Activated T-cell treated with anti-CD3 and anti-CD28 coated beads, Interleukin-2, amount 50 U/mL, for 72 hours (primary cell): Measurements from ENCODE around the gene GMDS. TPM values are rescaled to one million over a fixed set of nuclear protein-coding genes. Genes with fewer than 3 reads are reported as not detected.
A peak's percentile ranks its signal among the peaks of the same experiment; 100 is the strongest.

Experiments used
- ATAC-seq, 2 donors: fragments of 150-1000 bp; cut with Tn5 transposase; replicated peaks in 1 of 2; 2 replicates each; pipeline ENCODE4 v1.10.0; 2021; ENCODE audit warnings: moderate library complexity in 2 of 2, mild to moderate bottlenecking in 1 of 2
- DNase-seq, 2 donors: peaks; one replicate each; pipeline ENCODE4 v3.0.0; 2021 to 2022; ENCODE audit warnings: mixed read lengths in 1 of 2
- H3K27ac Mint-ChIP-seq: one replicate; pipeline ENCODE4 v1.8.0; 2022; ENCODE audit warnings: mild to moderate bottlenecking, moderate library complexity, mixed read lengths
- H3K27me3 Mint-ChIP-seq: one replicate; pipeline ENCODE4 v1.8.0; 2022; ENCODE audit warnings: low read depth, mixed read lengths
- H3K36me3 Mint-ChIP-seq, 2 donors: one replicate each; pipeline ENCODE4 v1.8.0; 2022; ENCODE audit warnings: mixed read lengths in 2 of 2, mild to moderate bottlenecking in 1 of 2; ENCODE audit not compliant: insufficient read depth in 2 of 2
- H3K4me1 Mint-ChIP-seq: one replicate; pipeline ENCODE4 v1.8.0; 2022; ENCODE audit warnings: low read depth, mixed read lengths
- H3K4me3 Mint-ChIP-seq, 2 donors: one replicate each; pipeline ENCODE4 v1.8.0; 2022; ENCODE audit warnings: mild to moderate bottlenecking in 2 of 2, mixed read lengths in 2 of 2, moderate library complexity in 2 of 2
- H3K9me3 Mint-ChIP-seq, 2 donors: one replicate each; pipeline ENCODE4 v1.8.0; 2022; ENCODE audit warnings: mixed read lengths in 2 of 2
- total RNA-seq, 2 donors: library from RNA; stranded (reverse); gene quantifications; one replicate each; pipeline ENCODE4 v1.2.3, GENCODE V29; 2022

The GMDS gene
- total RNA-seq, 2 donors from 2014 or later, result 23.8 to 33.0 TPM

DNA sequence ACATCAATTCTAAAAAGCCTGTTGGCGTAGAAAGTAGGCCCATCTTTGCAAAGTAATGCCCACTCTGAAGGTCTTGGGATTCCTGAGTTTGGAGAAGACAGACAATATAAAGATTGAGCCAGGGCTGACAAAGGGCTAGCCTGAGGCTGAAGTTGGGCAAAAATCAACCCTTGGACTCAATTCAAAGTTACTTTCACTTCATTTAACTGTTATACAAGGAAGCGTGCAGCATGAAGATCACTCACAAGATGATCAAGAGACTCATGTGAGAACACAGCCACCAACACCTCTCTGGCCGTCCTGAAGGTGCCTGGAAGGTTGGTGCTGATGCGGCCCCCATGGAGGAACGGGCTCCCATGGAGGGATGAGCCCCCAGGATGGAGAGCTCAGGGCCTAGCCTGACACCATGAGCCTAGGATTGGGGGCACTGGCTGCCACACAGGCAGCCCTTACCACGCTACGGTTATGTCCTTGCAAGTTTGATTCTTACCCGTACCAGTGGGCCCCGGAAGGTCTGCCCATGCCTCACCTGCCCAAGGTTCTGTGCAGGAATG, 609.1 kb downstream of the GMDS start:
- no peaks in the 10 kb centered on the region for H3K9me3 Mint-ChIP-seq
- ATAC-seq (no peak), DNase-seq (no peak)
- H3K27ac Mint-ChIP-seq, result no peak overlapping the region
- H3K27me3 Mint-ChIP-seq, result no peaks in the 10 kb centered on the region
- H3K36me3 Mint-ChIP-seq, result no peaks in the 10 kb centered on the region
- H3K4me3 Mint-ChIP-seq, result no peak overlapping the region
- H3K4me1 Mint-ChIP-seq, result no peaks in the 10 kb centered on the region

- ATAC-seq (no peak), DNase-seq (no peak)
- Mint-ChIP-seq H3K4me1 (no peaks in the 10 kb centered on the region), H3K27me3 (peaks cover 4% of the 10 kb centered on the region), H3K9me3 (no peaks in the 10 kb centered on the region), H3K27ac (no peak overlapping the region), H3K4me3 (no peak overlapping the region), H3K36me3 (no peaks in the 10 kb centered on the region)
Observed at GRCh38 chr6:1635305-1636010, 609.9 kb downstream of the GMDS start.

DNA sequence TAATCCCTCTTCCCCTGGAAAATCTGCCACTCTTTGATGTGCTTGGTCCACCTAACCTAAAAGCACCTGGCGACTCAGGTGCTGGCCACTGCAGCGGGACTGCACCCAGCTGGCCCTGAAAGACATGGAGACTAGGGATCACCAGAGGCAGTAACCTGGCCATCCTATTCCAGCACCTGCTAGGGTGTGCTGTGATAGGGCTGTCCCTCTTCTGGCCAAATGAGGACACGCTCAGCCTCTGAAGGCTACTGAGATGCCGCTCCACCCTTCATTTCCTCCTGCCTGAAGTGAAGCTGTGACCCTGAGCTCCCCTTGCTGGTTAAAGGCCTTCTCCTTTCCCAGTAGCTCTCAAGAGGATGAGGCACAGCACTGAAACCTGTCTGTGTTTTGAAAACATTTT, 611.3 kb downstream of the GMDS start:
- no peak for ATAC-seq
- Mint-ChIP-seq H3K36me3 (no peaks in the 10 kb centered on the region), H3K27ac (no peak overlapping the region), H3K4me1 (no peaks in the 10 kb centered on the region), H3K9me3 (no peaks in the 10 kb centered on the region), H3K27me3 (peaks cover 15% of the 10 kb centered on the region), H3K4me3 (no peak overlapping the region)
- DNase-seq, result no peak

GRCh38 chr6:1633366-1634021, 611.9 kb downstream of the GMDS start:
- no peak overlapping the region for H3K27ac Mint-ChIP-seq

GRCh38 chr6:1631251-1631650, 614.2 kb downstream of the GMDS start:
- DNase-seq (no peak), ATAC-seq (no peak)
- H3K4me1 Mint-ChIP-seq, result peaks cover 3% of the 10 kb centered on the region
- H3K27me3 Mint-ChIP-seq, result peaks cover 41% of the 10 kb centered on the region
- no peaks in the 10 kb centered on the region for H3K36me3 Mint-ChIP-seq
- no peak overlapping the region for H3K4me3 Mint-ChIP-seq
- H3K9me3 Mint-ChIP-seq, result no peaks in the 10 kb centered on the region
- no peak overlapping the region for H3K27ac Mint-ChIP-seq

More at GRCh38 chr6:1633366-1634021, 611.9 kb downstream of the GMDS start:
- Mint-ChIP-seq H3K4me3 (no peak overlapping the region), H3K36me3 (no peaks in the 10 kb centered on the region), H3K9me3 (no peaks in the 10 kb centered on the region), H3K27me3 (peaks cover 19% of the 10 kb centered on the region), H3K4me1 (no peaks in the 10 kb centered on the region)
- ATAC-seq (no peak), DNase-seq (no peak)

GRCh38 chr6:1630771-1631217, 614.6 kb downstream of the GMDS start:
- no peaks in the 10 kb centered on the region for H3K36me3 Mint-ChIP-seq
- H3K4me3 Mint-ChIP-seq, result no peak overlapping the region
- no peak overlapping the region for H3K27ac Mint-ChIP-seq
- ATAC-seq (no peak), DNase-seq (no peak)
- H3K27me3 Mint-ChIP-seq, result peaks cover 46% of the 10 kb centered on the region
- H3K4me1 Mint-ChIP-seq, result peaks cover 8% of the 10 kb centered on the region
- H3K9me3 Mint-ChIP-seq, result no peaks in the 10 kb centered on the region

- DNase-seq (no peak), ATAC-seq (no peak)
- peaks cover 13% of the 10 kb centered on the region for H3K4me1 Mint-ChIP-seq
- no peak overlapping the region for H3K27ac Mint-ChIP-seq
- no peaks in the 10 kb centered on the region for H3K9me3 Mint-ChIP-seq
- H3K4me3 Mint-ChIP-seq, result no peak overlapping the region
- H3K36me3 Mint-ChIP-seq, result no peaks in the 10 kb centered on the region
- peaks cover 51% of the 10 kb centered on the region for H3K27me3 Mint-ChIP-seq
Observed at GRCh38 chr6:1630212-1630770, 615.1 kb downstream of the GMDS start.

GRCh38 chr6:1629316-1629715, 616.1 kb downstream of the GMDS start:
- no peak overlapping the region for H3K4me3 Mint-ChIP-seq
- H3K4me1 Mint-ChIP-seq, result peaks cover 17% of the 10 kb centered on the region
- no peaks in the 10 kb centered on the region for H3K9me3 Mint-ChIP-seq
- no peaks in the 10 kb centered on the region for H3K36me3 Mint-ChIP-seq
- H3K27me3 Mint-ChIP-seq, result peaks cover 56% of the 10 kb centered on the region
- DNase-seq (no peak), ATAC-seq (no peak)
- H3K27ac Mint-ChIP-seq, result no peak overlapping the region

- Mint-ChIP-seq H3K4me1 (peaks cover 17% of the 10 kb centered on the region), H3K27me3 (peaks cover 62% of the 10 kb centered on the region), H3K27ac (no peak overlapping the region), H3K9me3 (no peaks in the 10 kb centered on the region), H3K4me3 (no peak overlapping the region), H3K36me3 (no peaks in the 10 kb centered on the region)
- no peak for DNase-seq
- ATAC-seq, result no peak
Observed at GRCh38 chr6:1627827-1628560, 617.4 kb downstream of the GMDS start.

GRCh38 chr6:1626481-1626880, 618.9 kb downstream of the GMDS start:
- peaks cover 73% of the 10 kb centered on the region for H3K27me3 Mint-ChIP-seq
- ATAC-seq (no peak), DNase-seq (no peak)
- H3K4me3 Mint-ChIP-seq, result peak overlapping the region in 1 of 2 donors; percentile 60
- H3K27ac Mint-ChIP-seq, result no peak overlapping the region
- no peaks in the 10 kb centered on the region for H3K36me3 Mint-ChIP-seq
- peaks cover 17% of the 10 kb centered on the region for H3K4me1 Mint-ChIP-seq
- H3K9me3 Mint-ChIP-seq, result no peaks in the 10 kb centered on the region

GRCh38 chr6:1625794-1626435, 619.5 kb downstream of the GMDS start:
- DNase-seq (no peak), ATAC-seq (no peak)
- no peak overlapping the region for H3K27ac Mint-ChIP-seq
- no peaks in the 10 kb centered on the region for H3K9me3 Mint-ChIP-seq
- no peaks in the 10 kb centered on the region for H3K36me3 Mint-ChIP-seq
- peaks cover 17% of the 10 kb centered on the region for H3K4me1 Mint-ChIP-seq
- H3K4me3 Mint-ChIP-seq, result peak overlapping the region; percentile 60 to 79
- H3K27me3 Mint-ChIP-seq, result peaks cover 73% of the 10 kb centered on the region

- H3K4me1 Mint-ChIP-seq, result peaks cover 17% of the 10 kb centered on the region
- peak overlapping the region; percentile 60 to 79 for H3K4me3 Mint-ChIP-seq
- H3K27ac Mint-ChIP-seq, result no peak overlapping the region
- DNase-seq (no peak), ATAC-seq (peak; percentile 33 to 52)
- peaks cover 66% of the 10 kb centered on the region for H3K27me3 Mint-ChIP-seq
- H3K36me3 Mint-ChIP-seq, result no peaks in the 10 kb centered on the region
- H3K9me3 Mint-ChIP-seq, result no peaks in the 10 kb centered on the region
Observed at GRCh38 chr6:1624851-1625781, 620.3 kb downstream of the GMDS start.
